ENCODE data around the gene GRK1.
"Not testable (repeated sequence)": the region's sequence is repeated elsewhere in the genome, so short reads cannot be mapped to it uniquely, and the experiment has no call there.

Gene GRK1

DNA sequence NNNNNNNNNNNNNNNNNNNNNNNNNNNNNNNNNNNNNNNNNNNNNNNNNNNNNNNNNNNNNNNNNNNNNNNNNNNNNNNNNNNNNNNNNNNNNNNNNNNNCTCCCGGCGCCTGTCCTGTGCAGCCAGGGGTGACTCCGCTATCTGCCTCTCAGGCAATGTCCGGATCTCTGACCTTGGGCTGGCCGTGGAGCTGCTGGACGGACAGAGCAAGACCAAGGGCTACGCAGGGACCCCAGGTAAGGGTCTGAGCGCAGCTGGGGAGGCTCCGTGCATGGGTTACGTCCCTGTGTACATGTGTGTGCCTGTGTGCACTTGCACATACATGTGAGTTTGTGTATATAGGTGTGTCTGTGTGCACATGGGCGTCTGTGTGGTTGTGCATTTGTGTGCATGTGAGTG, 55.9 kb downstream of the GRK1 start:
- in situ Hi-C loops (cut with HindIII; ENCODE audit: low pct_ligation_motif_present, low pct_unique_long_range_greater_than_20kb, low sequenced_read_pairs) = no loop called here
- no peak for DNase-seq

DNA sequence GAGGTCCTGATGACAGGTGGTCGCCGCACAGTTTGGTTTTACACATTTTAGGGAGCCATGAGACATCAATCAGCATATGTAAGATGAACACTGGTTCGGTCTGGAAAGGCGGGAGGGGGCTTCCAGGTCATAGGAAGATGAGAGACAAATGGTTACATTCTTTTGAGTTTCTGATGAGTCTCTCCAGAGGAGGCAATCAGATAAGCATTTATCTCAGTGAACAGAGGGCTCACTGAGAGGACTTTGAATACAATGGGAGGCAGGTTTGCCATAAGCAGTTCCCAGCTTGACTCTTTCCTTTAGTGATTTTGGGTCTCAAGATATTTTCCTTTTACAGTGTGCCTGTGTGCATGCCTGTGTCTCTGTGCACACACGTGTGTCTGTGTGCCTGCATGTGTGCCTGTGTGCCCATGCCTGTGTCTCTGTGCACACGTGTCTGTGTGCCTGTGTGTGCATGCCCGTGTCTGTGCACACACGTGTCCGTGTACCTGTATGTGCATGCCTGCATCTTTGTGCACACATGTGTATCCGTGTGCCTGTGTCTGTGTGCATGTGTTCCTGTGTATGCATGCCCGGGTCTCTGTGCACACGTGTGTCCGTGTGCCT, 56.5 kb downstream of the GRK1 start:
- no peak for DNase-seq
- in situ Hi-C loops (cut with HindIII; ENCODE audit: low pct_ligation_motif_present, low pct_unique_long_range_greater_than_20kb, low sequenced_read_pairs) = no loop called here

GRCh38 chr13:113724016-113724758, 57.2 kb downstream of the GRK1 start:
- in situ Hi-C loops (cut with HindIII; ENCODE audit: low pct_ligation_motif_present, low pct_unique_long_range_greater_than_20kb, low sequenced_read_pairs) = no loop called here
- no peak for DNase-seq

GRCh38 chr13:113724780-113725315, 57.8 kb downstream of the GRK1 start:
- DNase-seq = peak; percentile 73
- in situ Hi-C loops (cut with HindIII; ENCODE audit: low pct_ligation_motif_present, low pct_unique_long_range_greater_than_20kb, low sequenced_read_pairs) = no loop called here

DNA sequence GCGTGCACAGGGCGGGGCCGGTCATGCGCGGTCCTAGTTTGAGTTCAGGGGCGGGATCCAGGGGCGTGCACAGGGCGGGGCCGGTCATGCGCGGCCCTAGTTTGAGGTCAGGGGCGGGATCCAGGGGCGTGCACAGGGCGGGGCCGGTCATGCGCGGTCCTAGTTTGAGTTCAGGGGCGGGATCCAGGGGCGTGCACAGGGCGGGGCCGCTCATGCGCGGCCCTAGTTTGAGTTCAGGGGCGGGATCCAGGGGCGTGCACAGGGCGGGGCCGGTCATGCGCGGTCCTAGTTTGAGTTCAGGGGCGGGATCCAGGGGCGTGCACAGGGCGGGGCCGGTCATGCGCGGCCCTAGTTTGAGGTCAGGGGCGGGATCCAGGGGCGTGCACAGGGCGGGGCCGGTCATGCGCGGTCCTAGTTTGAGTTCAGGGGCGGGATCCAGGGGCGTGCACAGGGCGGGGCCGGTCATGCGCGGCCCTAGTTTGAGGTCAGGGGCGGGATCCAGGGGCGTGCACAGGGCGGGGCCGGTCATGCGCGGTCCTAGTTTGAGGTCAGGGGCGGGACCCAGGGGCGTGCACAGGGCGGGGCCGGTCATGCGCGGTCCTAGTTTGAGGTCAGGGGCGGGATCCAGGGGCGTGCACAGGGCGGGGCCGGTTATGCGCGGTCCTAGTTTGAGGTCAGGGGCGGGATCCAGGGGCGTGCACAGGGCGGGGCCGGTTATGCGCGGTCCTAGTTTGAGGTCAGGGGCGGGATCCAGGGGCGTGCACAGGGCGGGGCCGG, 58.5 kb downstream of the GRK1 start:
- in situ Hi-C loops (cut with HindIII; ENCODE audit: low pct_ligation_motif_present, low pct_unique_long_range_greater_than_20kb, low sequenced_read_pairs) = not testable (repeated sequence)

DNA sequence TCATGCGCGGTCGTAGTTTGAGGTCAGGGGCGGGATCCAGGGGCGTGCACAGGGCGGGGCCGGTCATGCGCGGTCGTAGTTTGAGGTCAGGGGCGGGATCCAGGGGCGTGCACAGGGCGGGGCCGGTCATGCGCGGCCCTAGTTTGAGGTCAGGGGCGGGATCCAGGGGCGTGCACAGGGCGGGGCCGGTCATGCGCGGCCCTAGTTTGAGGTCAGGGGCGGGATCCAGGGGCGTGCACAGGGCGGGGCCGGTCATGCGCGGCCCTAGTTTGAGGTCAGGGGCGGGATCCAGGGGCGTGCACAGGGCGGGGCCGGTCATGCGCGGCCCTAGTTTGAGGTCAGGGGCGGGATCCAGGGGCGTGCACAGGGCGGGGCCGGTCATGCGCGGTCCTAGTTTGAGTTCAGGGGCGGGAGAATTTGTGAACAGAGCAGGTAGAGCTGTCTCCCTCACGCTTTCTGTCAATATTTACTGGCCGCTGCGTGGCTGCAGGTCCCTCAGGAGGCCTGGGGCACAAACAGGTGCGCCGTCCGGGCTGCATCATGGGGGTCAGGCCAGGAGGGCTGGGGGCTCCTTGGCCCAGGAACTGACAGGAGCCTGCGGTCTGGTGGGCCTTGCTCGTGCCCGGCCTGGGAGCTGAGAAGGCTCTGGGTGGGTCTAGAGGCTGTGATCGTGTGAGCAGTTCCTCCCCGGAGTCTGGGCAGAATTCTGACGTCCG, 59.2 kb downstream of the GRK1 start:
- DNase-seq = not testable (repeated sequence)

More for the DNA sequence above, 58.5 kb downstream of the GRK1 start:
- not testable (repeated sequence) for DNase-seq

GRCh38 chr13:113726961-113727411, 60.0 kb downstream of the GRK1 start:
- in situ Hi-C loops (cut with HindIII; ENCODE audit: low pct_ligation_motif_present, low pct_unique_long_range_greater_than_20kb, low sequenced_read_pairs) = no loop called here

More for the DNA sequence above, 59.2 kb downstream of the GRK1 start:
- in situ Hi-C loops (cut with HindIII; ENCODE audit: low pct_ligation_motif_present, low pct_unique_long_range_greater_than_20kb, low sequenced_read_pairs) = not testable (repeated sequence)

DNA sequence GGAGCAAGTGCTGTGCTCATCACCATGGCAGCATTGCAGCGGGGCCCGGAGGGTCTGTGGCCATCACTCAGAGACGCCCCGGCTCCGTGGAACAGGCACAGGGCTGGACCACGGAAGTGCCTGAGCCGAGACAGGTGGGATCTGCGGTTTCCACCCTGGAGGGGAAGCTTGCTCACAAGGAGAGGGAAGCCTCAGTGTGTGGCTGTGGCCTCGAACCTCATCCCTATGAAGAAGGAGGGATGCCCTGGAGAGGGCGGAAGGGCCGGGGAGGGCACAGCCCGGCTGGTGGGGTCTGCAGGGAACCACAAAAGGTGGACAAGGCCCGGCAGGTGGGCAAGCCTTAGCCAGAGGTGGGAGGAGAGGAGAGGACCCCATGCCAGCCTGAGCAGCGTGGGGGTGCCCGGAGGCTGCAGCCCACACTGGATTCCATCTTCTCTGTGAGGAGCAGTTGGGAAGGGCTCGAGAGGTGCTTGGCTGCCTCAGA, 61.6 kb downstream of the GRK1 start:
- in situ Hi-C loops (cut with HindIII; ENCODE audit: low pct_ligation_motif_present, low pct_unique_long_range_greater_than_20kb, low sequenced_read_pairs) = no loop called here
- DNase-seq = no peak

More at GRCh38 chr13:113726961-113727411, 60.0 kb downstream of the GRK1 start:
- DNase-seq = peak; percentile 54

DNA sequence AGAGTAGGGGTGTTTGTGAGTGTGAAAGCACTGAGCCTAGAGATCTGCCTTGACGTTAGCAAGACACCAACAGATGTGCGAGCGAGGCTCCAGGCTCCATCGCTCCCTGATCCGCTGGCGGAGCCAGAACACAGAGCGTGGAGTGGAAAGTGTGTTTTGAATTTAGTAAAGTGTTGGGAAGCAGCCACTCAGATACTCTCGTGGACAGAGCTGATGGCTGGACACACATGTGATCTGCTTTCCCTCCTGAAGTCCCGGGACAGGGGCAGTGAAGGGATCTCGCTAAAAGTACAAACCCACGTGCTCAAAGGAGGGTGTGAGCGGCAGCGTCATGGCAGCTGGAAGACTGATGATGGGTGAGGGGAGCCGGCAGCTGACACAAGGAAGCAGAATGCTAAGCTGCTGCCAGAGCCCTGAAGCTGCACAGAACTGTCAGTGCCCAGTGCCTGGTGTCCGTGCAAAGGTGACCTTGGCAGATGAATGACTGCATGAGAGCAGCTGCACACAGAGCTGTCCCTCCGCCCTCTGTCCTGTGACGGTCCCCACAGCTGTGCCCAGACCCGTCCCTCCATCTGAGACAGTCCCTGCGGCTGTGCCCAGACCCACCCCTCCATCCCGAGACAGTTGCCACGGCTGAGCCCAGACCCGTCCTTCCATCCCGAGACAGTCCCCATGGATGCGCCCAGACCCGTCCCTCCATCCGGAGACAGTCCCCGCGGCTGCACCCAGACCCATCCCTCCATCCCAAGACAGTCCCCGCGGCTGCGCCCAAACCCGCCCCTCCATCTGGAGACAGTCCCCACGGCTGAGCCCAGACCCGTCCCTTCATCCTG, 62.4 kb downstream of the GRK1 start:
- in situ Hi-C loops (cut with HindIII; ENCODE audit: low pct_ligation_motif_present, low pct_unique_long_range_greater_than_20kb, low sequenced_read_pairs) = no loop called here
- no peak for DNase-seq

DNA sequence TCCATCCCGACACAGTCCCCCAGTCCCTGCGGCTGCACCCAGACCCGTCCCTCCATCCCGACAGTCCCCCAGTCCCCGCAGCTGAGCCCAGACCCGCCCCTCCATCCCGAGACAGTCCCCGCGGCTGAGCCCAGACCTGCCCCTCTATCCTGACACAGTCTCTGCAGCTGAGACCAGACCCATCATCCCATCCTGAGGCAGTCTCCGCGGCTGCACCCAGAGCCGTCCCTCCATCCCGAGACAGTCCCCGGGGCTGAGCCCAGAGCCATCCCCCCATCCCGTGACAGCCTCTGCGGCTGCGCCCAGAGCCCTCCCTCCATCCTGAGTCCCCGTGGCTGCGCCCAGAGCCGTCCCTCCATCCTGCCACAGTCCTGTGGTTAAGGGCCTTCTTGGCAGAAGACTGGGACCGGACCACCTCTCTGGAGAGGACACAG, 63.3 kb downstream of the GRK1 start:
- in situ Hi-C loops (cut with HindIII; ENCODE audit: low pct_ligation_motif_present, low pct_unique_long_range_greater_than_20kb, low sequenced_read_pairs) = no loop called here
- no peak for DNase-seq

DNA sequence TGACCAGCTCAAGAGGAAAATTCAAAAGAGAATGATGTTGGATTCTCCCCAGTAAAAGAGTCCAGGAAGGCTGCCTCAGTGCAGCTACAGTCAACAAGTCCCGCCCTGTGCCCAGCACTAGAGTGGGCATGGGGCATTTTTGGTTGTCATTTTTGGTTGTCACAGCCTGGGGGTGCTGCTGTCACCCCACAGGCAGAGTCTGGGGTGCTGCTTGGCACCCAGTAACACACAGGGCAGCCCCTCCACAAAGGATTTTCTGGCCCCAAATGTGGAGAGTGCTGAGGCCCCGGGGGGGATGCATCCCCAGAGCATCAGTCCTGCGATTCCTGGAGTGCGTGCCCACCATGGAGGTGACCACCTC, 63.8 kb downstream of the GRK1 start:
- no peak for DNase-seq
- in situ Hi-C loops (cut with HindIII; ENCODE audit: low pct_ligation_motif_present, low pct_unique_long_range_greater_than_20kb, low sequenced_read_pairs) = no loop called here

DNA sequence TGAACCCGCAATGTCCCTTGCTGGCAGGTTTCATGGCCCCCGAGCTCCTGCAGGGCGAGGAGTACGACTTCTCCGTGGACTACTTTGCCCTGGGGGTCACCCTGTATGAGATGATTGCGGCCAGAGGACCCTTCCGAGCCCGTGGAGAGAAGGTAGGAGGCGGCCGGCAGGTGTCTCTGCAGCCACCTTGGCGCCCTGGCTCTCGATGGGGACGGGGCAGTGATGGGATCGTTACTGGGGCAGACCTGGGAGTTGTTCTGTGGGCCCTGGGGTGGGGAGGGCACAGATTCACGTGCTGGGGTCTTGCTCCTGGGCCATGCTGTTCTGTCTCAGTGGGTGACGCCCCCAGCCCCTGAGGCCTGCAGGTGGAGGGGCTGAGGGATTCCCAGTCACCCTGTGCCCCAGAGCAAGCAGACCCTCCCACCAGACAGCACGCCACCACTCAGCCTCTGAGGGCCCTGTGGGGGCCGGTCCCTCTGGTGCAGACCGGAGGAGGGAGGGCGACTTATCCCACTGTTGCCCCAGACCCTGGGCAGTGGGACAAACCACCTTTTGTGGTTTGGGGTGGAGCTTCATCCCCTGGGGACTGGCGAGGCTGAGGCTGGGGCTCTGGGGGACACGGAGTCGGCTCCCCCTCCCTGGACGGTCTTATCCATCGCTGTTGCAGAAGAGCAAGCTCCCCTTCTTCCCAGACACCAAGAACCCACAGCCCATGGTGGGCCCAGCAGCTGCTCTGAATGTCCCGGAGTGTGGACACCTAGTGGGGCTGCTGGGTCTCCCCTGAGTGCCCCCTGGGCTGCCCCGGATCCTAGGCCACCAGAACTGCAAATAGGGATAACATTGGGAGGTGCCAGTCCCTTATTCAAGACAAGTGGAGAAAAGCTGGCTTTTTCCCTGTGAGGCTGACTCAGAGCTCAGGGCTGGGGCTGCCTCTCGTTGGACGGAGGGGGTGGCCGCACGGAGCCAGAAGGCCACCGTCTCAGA, 64.5 kb downstream of the GRK1 start:
- in situ Hi-C loops (cut with HindIII; ENCODE audit: low pct_ligation_motif_present, low pct_unique_long_range_greater_than_20kb, low sequenced_read_pairs) = no loop called here
- no peak for DNase-seq

DNA sequence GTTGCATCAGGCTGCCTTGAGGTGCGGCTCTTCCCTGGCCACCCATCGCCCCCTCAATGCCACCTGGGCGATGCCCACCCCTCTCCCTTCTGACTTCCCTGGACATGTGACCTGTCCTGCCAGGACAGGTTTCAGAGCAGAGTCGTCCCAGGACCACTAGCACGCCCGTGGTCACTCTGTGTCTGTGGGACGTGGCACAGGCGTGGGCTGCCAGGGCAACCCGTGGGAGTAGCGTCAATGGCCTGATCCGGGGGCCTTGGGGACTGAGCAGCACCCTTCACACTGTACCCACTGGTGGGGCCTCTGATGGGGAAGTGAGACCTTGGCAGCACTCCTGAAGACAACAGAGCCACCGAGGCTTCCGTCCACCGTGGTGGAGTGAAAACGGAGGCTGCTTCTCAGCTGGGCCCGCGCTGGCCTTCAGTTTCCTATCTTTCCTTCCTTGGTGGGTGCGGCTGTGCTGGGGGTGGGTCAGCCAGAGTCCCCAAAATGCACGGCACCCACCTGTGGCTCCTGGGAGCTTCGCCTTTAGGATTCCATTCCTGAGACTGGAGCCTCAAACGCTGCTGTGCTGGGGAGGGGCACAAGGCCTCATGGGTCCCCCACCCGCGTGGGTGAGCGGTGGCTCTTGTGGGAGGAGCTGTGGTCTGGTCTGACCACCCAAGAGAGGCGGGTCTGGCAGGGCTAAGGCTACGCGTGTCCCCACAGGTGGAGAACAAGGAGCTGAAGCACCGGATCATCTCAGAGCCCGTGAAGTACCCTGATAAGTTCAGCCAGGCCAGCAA, 65.3 kb downstream of the GRK1 start:
- no peak for DNase-seq
- in situ Hi-C loops (cut with HindIII; ENCODE audit: low pct_ligation_motif_present, low pct_unique_long_range_greater_than_20kb, low sequenced_read_pairs) = no loop called here

GRCh38 chr13:113732961-113733950, 66.2 kb downstream of the GRK1 start:
- in situ Hi-C loops (cut with HindIII; ENCODE audit: low pct_ligation_motif_present, low pct_unique_long_range_greater_than_20kb, low sequenced_read_pairs) = no loop called here
- DNase-seq = no peak

All from ACHN (cell line).